HepG2 (cell line): ENCODE results near the gene TRAP1.

Experiments
- JUNB ChIP-seq: sonication (generic); formaldehyde crosslinking; IDR thresholded peaks from 2 replicates; pipeline ENCODE4 v1.8.0; 2022; ENCODE audit warnings: missing genetic modification reagents, mild to moderate bottlenecking, borderline replicate concordance
- NCOA1 ChIP-seq: sonication (generic); formaldehyde crosslinking; IDR thresholded peaks from 2 replicates; pipeline ENCODE4 v1.9.0; 2021; ENCODE audit warnings: missing genetic modification reagents
- NR3C1 ChIP-seq: sonication (generic); formaldehyde crosslinking; IDR thresholded peaks from 2 replicates; pipeline ENCODE4 v1.4.0; 2020; ENCODE audit warnings: missing genetic modification reagents
- RBAK ChIP-seq: sonication (generic); formaldehyde crosslinking; IDR thresholded peaks from 2 replicates; pipeline ENCODE4 v1.5.1; 2020; ENCODE audit warnings: mild to moderate bottlenecking, missing genetic modification reagents
- ZNF24 ChIP-seq: fragments of 450-650 bp; IDR thresholded peaks from 2 replicates; pipeline ENCODE4 v1.6.1; 2017; ENCODE audit warnings: antibody characterized with exemption, mild to moderate bottlenecking
- ZNF878 ChIP-seq: sonication (generic); formaldehyde crosslinking; IDR thresholded peaks from 2 replicates; pipeline ENCODE4 v1.8.1; 2023; ENCODE audit warnings: mild to moderate bottlenecking, missing genetic modification reagents, moderate library complexity

GRCh38 chr16:3625911-3626732, 91.2 kb downstream of the TRAP1 start:
- no peak for TF ChIP-seq JUNB (CRISPR knock-in tag)
- TF ChIP-seq NR3C1 (CRISPR knock-in tag), result no peak
- no peak for TF ChIP-seq ZNF24
- no peak for TF ChIP-seq ZNF878 (CRISPR knock-in tag)
- TF ChIP-seq NCOA1 (CRISPR knock-in tag), result no peak
- TF ChIP-seq RBAK (CRISPR knock-in tag), result no peak
